Measurements from ENCODE around the gene TM2D1.

DNA sequence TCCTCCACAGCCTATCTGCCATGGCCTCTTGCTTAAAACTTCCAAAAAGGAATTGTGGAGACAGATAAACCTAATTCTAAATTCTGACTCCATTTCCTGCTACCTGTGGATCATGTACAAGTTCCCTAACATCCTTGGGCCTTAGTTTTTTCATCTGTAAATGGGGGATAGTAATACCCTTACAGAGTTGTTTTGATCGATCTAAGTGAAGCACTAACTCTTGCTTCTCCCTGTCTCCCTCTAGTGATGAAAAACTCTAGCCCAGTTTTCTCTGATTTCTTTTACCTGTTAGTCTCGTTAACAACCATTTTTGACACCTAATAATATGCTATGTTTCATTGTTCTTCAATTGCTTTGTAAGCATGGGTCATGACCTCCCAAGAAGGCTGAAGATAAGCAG, 65.9 kb downstream of the TM2D1 start:
- TF ChIP-seq POLR2A (IDR thresholded peaks at IDR 0.05) (no peak), CTCF (IDR thresholded peaks at IDR 0.05) (no peak), POLR2AphosphoS5 (IDR thresholded peaks at IDR 0.05) (no peak)
